HEK293 (cell line): ENCODE data around the gene RASSF3.
A peak's percentile ranks its signal among the peaks of the same experiment; 100 is the strongest.

ENCODE experiments used
- CTCF ChIA-PET: fragments of 350-600 bp; formaldehyde crosslinking; extraction: SDS; loops from one replicate; lab custom pipeline; 2021; ENCODE audit warnings: antibody characterized with exemption; lab: Yijun Ruan, JAX
- POLR2A ChIA-PET: fragments of 300-600 bp; formaldehyde crosslinking; extraction: SDS; loops from one replicate; lab custom pipeline; 2020; ENCODE audit warnings: antibody characterized with exemption, inconsistent platforms; lab: Yijun Ruan, JAX
- H3K27ac ChIP-seq: fragments of 200-500 bp; sonication (Bioruptor generic); 2 replicates; pipeline ENCODE4 v1.5.1; 2014; ENCODE audit warnings: low read depth, low read length, control low read depth, inconsistent platforms; ENCODE audit errors: extremely low read depth
- H3K36me3 ChIP-seq, 2 experiments: fragments of 200-500 bp in 1 of 2; sonication (Bioruptor generic) in 1 of 2; 1 replicate in 1 of 2; 2 replicates in 1 of 2; pipeline ENCODE4 v1.5.1; 2014 to 2017; ENCODE audit warnings: inconsistent platforms in 2 of 2, low read length in 2 of 2; ENCODE audit not compliant: control insufficient read depth in 2 of 2, insufficient read depth in 1 of 2
- H3K4me1 ChIP-seq: fragments of 200-500 bp; sonication (Bioruptor generic); 2 replicates; pipeline ENCODE4 v1.5.1; 2014; ENCODE audit warnings: mild to moderate bottlenecking, low read length, inconsistent platforms; ENCODE audit not compliant: control insufficient read depth, insufficient read depth
- H3K4me3 ChIP-seq: 2 replicates; pipeline ENCODE4 v1.5.1; 2011; ENCODE audit warnings: low read depth, mild to moderate bottlenecking, control low read depth, low read length, moderate library complexity
- H3K9me3 ChIP-seq: fragments of 200-500 bp; sonication (Bioruptor generic); 2 replicates; pipeline ENCODE4 v1.5.1; 2014; ENCODE audit warnings: low read depth, low read length, inconsistent platforms; ENCODE audit not compliant: control insufficient read depth, insufficient read depth
- GLI4 ChIP-seq: fragments of 450-650 bp; formaldehyde crosslinking; IDR thresholded peaks from 2 replicates; pipeline ENCODE4 v1.5.1; 2016; ENCODE audit warnings: missing biosample characterization, missing genetic modification characterization
- GLIS2 ChIP-seq: fragments of 450-650 bp; formaldehyde crosslinking; IDR thresholded peaks from 2 replicates; pipeline ENCODE4 v1.5.1; 2016; ENCODE audit warnings: missing biosample characterization, missing genetic modification characterization
- PRDM1 ChIP-seq: fragments of 450-650 bp; formaldehyde crosslinking; IDR thresholded peaks from 2 replicates; pipeline ENCODE4; 2016; ENCODE audit warnings: missing biosample characterization, missing genetic modification characterization
- PRDM10 ChIP-seq: fragments of 450-650 bp; formaldehyde crosslinking; IDR thresholded peaks from 2 replicates; pipeline ENCODE4 v1.5.1; 2016; ENCODE audit warnings: missing biosample characterization, missing genetic modification characterization
- WT1 ChIP-seq: fragments of 450-650 bp; formaldehyde crosslinking; IDR thresholded peaks from 2 replicates; pipeline ENCODE4 v1.5.1; 2016; ENCODE audit warnings: missing biosample characterization, missing genetic modification characterization
- ZBTB49 ChIP-seq: fragments of 450-650 bp; formaldehyde crosslinking; IDR thresholded peaks from 2 replicates; pipeline ENCODE4 v1.5.1; 2016; ENCODE audit warnings: missing biosample characterization, missing genetic modification characterization, low read depth
- ZFP37 ChIP-seq: fragments of 450-650 bp; formaldehyde crosslinking; IDR thresholded peaks from 2 replicates; pipeline ENCODE4 v1.5.1; 2016; ENCODE audit warnings: missing biosample characterization, missing genetic modification characterization
- ZNF132 ChIP-seq: fragments of 450-650 bp; formaldehyde crosslinking; IDR thresholded peaks from 2 replicates; pipeline ENCODE4 v1.5.1; 2017; ENCODE audit warnings: missing biosample characterization, missing genetic modification characterization, borderline replicate concordance
- ZNF623 ChIP-seq: fragments of 450-650 bp; formaldehyde crosslinking; IDR thresholded peaks from 2 replicates; pipeline ENCODE4 v1.5.1; 2016; ENCODE audit warnings: missing biosample characterization, missing genetic modification characterization
- ZNF654 ChIP-seq: fragments of 450-650 bp; formaldehyde crosslinking; IDR thresholded peaks from 2 replicates; pipeline ENCODE4 v1.5.1; 2016; ENCODE audit warnings: low read depth, missing biosample characterization, missing genetic modification characterization
- ZNF692 ChIP-seq: fragments of 450-650 bp; formaldehyde crosslinking; IDR thresholded peaks from 2 replicates; pipeline ENCODE4 v1.5.1; 2016; ENCODE audit warnings: missing biosample characterization, missing genetic modification characterization
- ZNF707 ChIP-seq: fragments of 450-650 bp; formaldehyde crosslinking; IDR thresholded peaks from 2 replicates; pipeline ENCODE4 v1.5.1; 2016; ENCODE audit warnings: missing biosample characterization, missing genetic modification characterization
- ZNF792 ChIP-seq: fragments of 450-650 bp; formaldehyde crosslinking; IDR thresholded peaks from 2 replicates; pipeline ENCODE4 v1.5.1; 2016; ENCODE audit warnings: missing biosample characterization, missing genetic modification characterization
- ZNF837 ChIP-seq: fragments of 450-650 bp; formaldehyde crosslinking; IDR thresholded peaks from 2 replicates; pipeline ENCODE4 v1.5.1; 2016; ENCODE audit warnings: missing biosample characterization, missing genetic modification characterization
- TF ChIP-seq, protein P1 (sequence below): fragments of 450-650 bp; formaldehyde crosslinking; IDR thresholded peaks from 2 replicates; pipeline ENCODE4 v1.5.1; 2017; ENCODE audit warnings: missing biosample characterization, missing genetic modification characterization
- TF ChIP-seq, protein P2 (sequence below): fragments of 450-650 bp; formaldehyde crosslinking; IDR thresholded peaks from 2 replicates; pipeline ENCODE4 v1.5.0; 2017; ENCODE audit warnings: missing biosample characterization, missing genetic modification characterization, borderline replicate concordance

The RASSF3 gene

DNA sequence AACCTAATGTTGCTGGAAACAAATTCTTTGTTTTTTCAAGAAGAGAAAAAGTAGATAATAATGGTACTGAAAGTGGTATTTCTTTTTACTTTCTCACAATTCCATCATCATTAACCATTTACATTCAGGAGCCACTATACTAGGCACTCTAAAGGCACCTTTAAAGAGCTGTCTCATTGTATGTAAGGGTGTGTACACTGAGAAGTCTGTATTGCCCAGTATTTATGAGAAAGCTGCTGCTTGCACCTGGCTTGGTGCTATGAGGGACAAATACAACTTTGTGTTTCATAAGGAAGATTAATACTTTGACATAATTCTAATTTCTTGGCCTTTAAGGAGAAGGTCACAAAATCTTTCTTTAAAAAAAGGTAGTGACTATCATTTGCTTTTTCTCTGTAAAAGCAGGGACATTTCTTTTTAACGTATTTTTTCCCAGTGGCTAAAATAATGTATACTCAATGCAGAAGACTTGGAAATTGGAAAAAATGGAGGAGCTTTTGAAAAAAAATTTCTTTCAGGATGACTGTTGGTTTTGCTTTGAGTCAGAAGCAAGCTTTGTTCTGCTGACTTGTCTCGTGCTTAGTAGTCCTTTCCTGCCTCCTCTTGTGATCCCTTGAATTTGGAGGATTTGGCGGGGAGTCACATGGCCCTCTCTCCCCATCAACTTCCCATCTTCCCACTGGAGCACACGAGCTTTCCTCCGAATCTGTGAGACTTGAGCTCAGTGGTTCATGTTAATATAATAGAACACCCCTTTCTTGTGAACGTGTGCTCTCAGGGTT lies 50.1 kb downstream of the RASSF3 start:
- no peaks in the 10 kb centered on the region for H3K36me3 ChIP-seq
- H3K27ac ChIP-seq, result no peak overlapping the region
- peaks cover 22% of the 10 kb centered on the region for H3K4me1 ChIP-seq
- H3K4me3 ChIP-seq, result no peak overlapping the region
- H3K9me3 ChIP-seq, result no peaks in the 10 kb centered on the region
- ChIA-PET POLR2A (no interaction called here), CTCF (interaction anchor here (0.6 to 1.9 kb wide), 5 partner anchors 8 to 111 kb away, joined by 3 to 6 read pairs (median 4); no protein-coding TSS in a partner anchor)
- TF ChIP-seq, protein P1, sequence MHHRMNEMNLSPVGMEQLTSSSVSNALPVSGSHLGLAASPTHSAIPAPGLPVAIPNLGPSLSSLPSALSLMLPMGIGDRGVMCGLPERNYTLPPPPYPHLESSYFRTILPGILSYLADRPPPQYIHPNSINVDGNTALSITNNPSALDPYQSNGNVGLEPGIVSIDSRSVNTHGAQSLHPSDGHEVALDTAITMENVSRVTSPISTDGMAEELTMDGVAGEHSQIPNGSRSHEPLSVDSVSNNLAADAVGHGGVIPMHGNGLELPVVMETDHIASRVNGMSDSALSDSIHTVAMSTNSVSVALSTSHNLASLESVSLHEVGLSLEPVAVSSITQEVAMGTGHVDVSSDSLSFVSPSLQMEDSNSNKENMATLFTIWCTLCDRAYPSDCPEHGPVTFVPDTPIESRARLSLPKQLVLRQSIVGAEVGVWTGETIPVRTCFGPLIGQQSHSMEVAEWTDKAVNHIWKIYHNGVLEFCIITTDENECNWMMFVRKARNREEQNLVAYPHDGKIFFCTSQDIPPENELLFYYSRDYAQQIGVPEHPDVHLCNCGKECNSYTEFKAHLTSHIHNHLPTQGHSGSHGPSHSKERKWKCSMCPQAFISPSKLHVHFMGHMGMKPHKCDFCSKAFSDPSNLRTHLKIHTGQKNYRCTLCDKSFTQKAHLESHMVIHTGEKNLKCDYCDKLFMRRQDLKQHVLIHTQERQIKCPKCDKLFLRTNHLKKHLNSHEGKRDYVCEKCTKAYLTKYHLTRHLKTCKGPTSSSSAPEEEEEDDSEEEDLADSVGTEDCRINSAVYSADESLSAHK, result no peak
- TF ChIP-seq ZNF707, result no peak
- no peak for TF ChIP-seq ZBTB49 (tag by site-specific recombination)

GRCh38 chr12:64663015-64663414 lies 52.7 kb downstream of the RASSF3 start:
- TF ChIP-seq ZNF692 (tag by site-specific recombination) (no peak), WT1 (tag by site-specific recombination) (no peak), GLI4 (no peak), ZNF623 (tag by site-specific recombination) (no peak)
- POLR2A ChIA-PET, result no interaction called here
- CTCF ChIA-PET, result interaction anchor here (0.7 to 1.9 kb wide), 2 partner anchors 32 to 113 kb away, joined by 3 to 11 read pairs; no protein-coding TSS in a partner anchor
- no peaks in the 10 kb centered on the region for H3K9me3 ChIP-seq
- no peak overlapping the region for H3K27ac ChIP-seq
- no peaks in the 10 kb centered on the region for H3K36me3 ChIP-seq
- H3K4me3 ChIP-seq, result no peak overlapping the region
- H3K4me1 ChIP-seq, result peaks cover 26% of the 10 kb centered on the region

DNA sequence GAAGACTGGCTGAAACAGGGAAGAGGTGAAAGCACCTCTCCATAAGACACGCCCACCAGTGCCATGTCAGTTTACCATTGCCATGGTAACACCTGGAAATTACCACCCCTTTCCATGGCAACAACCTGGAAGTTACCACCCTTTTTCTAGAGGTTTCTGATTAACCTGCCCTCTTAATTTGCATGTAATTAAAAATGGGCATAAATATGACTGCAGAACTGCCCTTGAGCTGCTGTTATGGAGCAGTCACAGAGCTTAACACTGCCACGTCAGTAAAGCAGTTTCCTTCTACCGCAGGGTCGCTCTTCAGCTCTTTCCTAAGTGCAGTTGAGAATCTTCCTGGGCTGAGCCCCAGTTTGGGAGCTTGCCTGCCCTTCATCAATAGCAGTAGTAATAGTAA lies 55.2 kb downstream of the RASSF3 start:
- H3K27ac ChIP-seq, result peak overlapping the region; percentile 47; the same call in 1 of the 2 replicates
- H3K9me3 ChIP-seq, result no peaks in the 10 kb centered on the region
- H3K36me3 ChIP-seq, result no peaks in the 10 kb centered on the region
- POLR2A ChIA-PET, result interaction anchor here (1.1 kb wide), 1 partner anchor 14 kb away, joined by 5 read pairs; no protein-coding TSS in a partner anchor
- CTCF ChIA-PET, result interaction anchor here (0.7 to 1.1 kb wide), 2 partner anchors 30 to 1236 kb away, joined by 5 to 6 read pairs; no protein-coding TSS in a partner anchor
- H3K4me3 ChIP-seq, result no peak overlapping the region
- peaks cover 35% of the 10 kb centered on the region for H3K4me1 ChIP-seq
- TF ChIP-seq PRDM10 (tag by site-specific recombination) (0 out of 2 replicates have a peak, but pooled peaks have one; percentile 33), ZNF654 (no peak), GLIS2 (tag by site-specific recombination) (no peak), ZNF837 (tag by site-specific recombination) (no peak), ZNF132 (tag by site-specific recombination) (no peak), ZFP37 (tag by site-specific recombination) (no peak), PRDM1 (tag by site-specific recombination) (no peak), ZNF792 (tag by site-specific recombination) (no peak)
- TF ChIP-seq, protein P2, sequence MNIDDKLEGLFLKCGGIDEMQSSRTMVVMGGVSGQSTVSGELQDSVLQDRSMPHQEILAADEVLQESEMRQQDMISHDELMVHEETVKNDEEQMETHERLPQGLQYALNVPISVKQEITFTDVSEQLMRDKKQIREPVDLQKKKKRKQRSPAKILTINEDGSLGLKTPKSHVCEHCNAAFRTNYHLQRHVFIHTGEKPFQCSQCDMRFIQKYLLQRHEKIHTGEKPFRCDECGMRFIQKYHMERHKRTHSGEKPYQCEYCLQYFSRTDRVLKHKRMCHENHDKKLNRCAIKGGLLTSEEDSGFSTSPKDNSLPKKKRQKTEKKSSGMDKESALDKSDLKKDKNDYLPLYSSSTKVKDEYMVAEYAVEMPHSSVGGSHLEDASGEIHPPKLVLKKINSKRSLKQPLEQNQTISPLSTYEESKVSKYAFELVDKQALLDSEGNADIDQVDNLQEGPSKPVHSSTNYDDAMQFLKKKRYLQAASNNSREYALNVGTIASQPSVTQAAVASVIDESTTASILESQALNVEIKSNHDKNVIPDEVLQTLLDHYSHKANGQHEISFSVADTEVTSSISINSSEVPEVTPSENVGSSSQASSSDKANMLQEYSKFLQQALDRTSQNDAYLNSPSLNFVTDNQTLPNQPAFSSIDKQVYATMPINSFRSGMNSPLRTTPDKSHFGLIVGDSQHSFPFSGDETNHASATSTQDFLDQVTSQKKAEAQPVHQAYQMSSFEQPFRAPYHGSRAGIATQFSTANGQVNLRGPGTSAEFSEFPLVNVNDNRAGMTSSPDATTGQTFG (tag by site-specific recombination), result no peak
